HEK293 (cell line): ENCODE measurements around the gene YARS1.

Experiments used
- CTCF ChIA-PET: fragments of 350-600 bp; formaldehyde crosslinking; extraction: SDS; loops from one replicate; lab custom pipeline; 2021; ENCODE audit warnings: antibody characterized with exemption; lab: Yijun Ruan, JAX
- POLR2A ChIA-PET: fragments of 300-600 bp; formaldehyde crosslinking; extraction: SDS; loops from one replicate; lab custom pipeline; 2020; ENCODE audit warnings: antibody characterized with exemption, inconsistent platforms; lab: Yijun Ruan, JAX
- H3K27ac ChIP-seq: fragments of 200-500 bp; sonication (Bioruptor generic); 2 replicates; pipeline ENCODE4 v1.5.1; 2014; ENCODE audit warnings: low read depth, low read length, control low read depth, inconsistent platforms; ENCODE audit errors: extremely low read depth
- H3K36me3 ChIP-seq, 2 experiments: fragments of 200-500 bp in 1 of 2; sonication (Bioruptor generic) in 1 of 2; 1 replicate in 1 of 2; 2 replicates in 1 of 2; pipeline ENCODE4 v1.5.1; 2014 to 2017; ENCODE audit warnings: inconsistent platforms in 2 of 2, low read length in 2 of 2; ENCODE audit not compliant: control insufficient read depth in 2 of 2, insufficient read depth in 1 of 2
- H3K4me1 ChIP-seq: fragments of 200-500 bp; sonication (Bioruptor generic); 2 replicates; pipeline ENCODE4 v1.5.1; 2014; ENCODE audit warnings: mild to moderate bottlenecking, low read length, inconsistent platforms; ENCODE audit not compliant: control insufficient read depth, insufficient read depth
- H3K4me3 ChIP-seq: 2 replicates; pipeline ENCODE4 v1.5.1; 2011; ENCODE audit warnings: low read depth, mild to moderate bottlenecking, control low read depth, low read length, moderate library complexity
- H3K9me3 ChIP-seq: fragments of 200-500 bp; sonication (Bioruptor generic); 2 replicates; pipeline ENCODE4 v1.5.1; 2014; ENCODE audit warnings: low read depth, low read length, inconsistent platforms; ENCODE audit not compliant: control insufficient read depth, insufficient read depth
- BCL11A ChIP-seq: fragments of 450-650 bp; formaldehyde crosslinking; IDR thresholded peaks from 2 replicates; pipeline ENCODE4 v1.5.1; 2016; ENCODE audit warnings: low read depth, missing biosample characterization, missing genetic modification characterization
- CTCF ChIP-seq: fragments of 450-650 bp; formaldehyde crosslinking; IDR thresholded peaks from 2 replicates; pipeline ENCODE4 v1.5.1; 2016; ENCODE audit warnings: missing biosample characterization, missing genetic modification characterization
- GLIS2 ChIP-seq: fragments of 450-650 bp; formaldehyde crosslinking; IDR thresholded peaks from 2 replicates; pipeline ENCODE4 v1.5.1; 2016; ENCODE audit warnings: missing biosample characterization, missing genetic modification characterization
- IKZF3 ChIP-seq: fragments of 450-650 bp; IDR thresholded peaks from 2 replicates; pipeline ENCODE4 v1.5.0; 2018; ENCODE audit warnings: missing biosample characterization, mild to moderate bottlenecking, missing genetic modification characterization, moderate library complexity
- MZF1 ChIP-seq: fragments of 450-650 bp; formaldehyde crosslinking; IDR thresholded peaks from 2 replicates; pipeline ENCODE4 v1.5.1; 2017; ENCODE audit warnings: missing biosample characterization, missing genetic modification characterization, borderline replicate concordance
- PATZ1 ChIP-seq: fragments of 450-650 bp; formaldehyde crosslinking; IDR thresholded peaks from 2 replicates; pipeline ENCODE4 v1.5.1; 2016; ENCODE audit warnings: missing biosample characterization, missing genetic modification characterization
- SCRT2 ChIP-seq: fragments of 450-650 bp; formaldehyde crosslinking; IDR thresholded peaks from 2 replicates; pipeline ENCODE4 v1.5.1; 2016; ENCODE audit warnings: missing biosample characterization, missing genetic modification characterization
- SP7 ChIP-seq: fragments of 450-650 bp; formaldehyde crosslinking; IDR thresholded peaks from 2 replicates; pipeline ENCODE4 v1.5.1; 2016; ENCODE audit warnings: missing biosample characterization, missing genetic modification characterization
- YY2 ChIP-seq: fragments of 450-650 bp; formaldehyde crosslinking; IDR thresholded peaks from 2 replicates; pipeline ENCODE4 v1.5.1; 2016; ENCODE audit warnings: missing biosample characterization, missing genetic modification characterization
- ZBTB11 ChIP-seq: fragments of 450-650 bp; formaldehyde crosslinking; conservative IDR thresholded peaks from 2 replicates; pipeline ENCODE4 v1.5.1; 2016; ENCODE audit warnings: low read depth, missing biosample characterization, missing genetic modification characterization
- ZFHX2 ChIP-seq: fragments of 450-650 bp; formaldehyde crosslinking; conservative IDR thresholded peaks from 2 replicates; pipeline ENCODE4 v1.5.1; 2016; ENCODE audit warnings: missing biosample characterization, missing genetic modification characterization
- ZNF10 ChIP-seq: fragments of 450-650 bp; formaldehyde crosslinking; IDR thresholded peaks from 2 replicates; pipeline ENCODE4 v1.5.1; 2017; ENCODE audit warnings: missing biosample characterization, missing genetic modification characterization
- ZNF248 ChIP-seq: fragments of 450-650 bp; formaldehyde crosslinking; IDR thresholded peaks from 2 replicates; pipeline ENCODE4 v1.5.1; 2017; ENCODE audit warnings: missing biosample characterization, missing genetic modification characterization
- ZNF350 ChIP-seq: fragments of 450-650 bp; formaldehyde crosslinking; IDR thresholded peaks from 2 replicates; pipeline ENCODE4 v1.5.0; 2017; ENCODE audit warnings: missing biosample characterization, mild to moderate bottlenecking, missing genetic modification characterization
- ZNF555 ChIP-seq: fragments of 450-650 bp; formaldehyde crosslinking; conservative IDR thresholded peaks from 2 replicates; pipeline ENCODE4 v1.5.1; 2017; ENCODE audit warnings: missing biosample characterization, mild to moderate bottlenecking, missing genetic modification characterization, inconsistent platforms
- ZNF623 ChIP-seq: fragments of 450-650 bp; formaldehyde crosslinking; IDR thresholded peaks from 2 replicates; pipeline ENCODE4 v1.5.1; 2016; ENCODE audit warnings: missing biosample characterization, missing genetic modification characterization
- ZNF626 ChIP-seq: fragments of 450-650 bp; sonication (Bioruptor Pico); formaldehyde crosslinking; IDR thresholded peaks from 2 replicates; pipeline ENCODE4 v1.5.1; 2018; ENCODE audit warnings: missing biosample characterization, missing genetic modification characterization, inconsistent platforms
- ZNF670 ChIP-seq: fragments of 450-650 bp; formaldehyde crosslinking; IDR thresholded peaks from 2 replicates; pipeline ENCODE4 v1.5.1; 2016; ENCODE audit warnings: missing biosample characterization, missing genetic modification characterization, low read depth
- ZNF777 ChIP-seq: fragments of 450-650 bp; formaldehyde crosslinking; IDR thresholded peaks from 2 replicates; pipeline ENCODE4 v1.5.1; 2017; ENCODE audit warnings: missing biosample characterization, missing genetic modification characterization, borderline replicate concordance
- TF ChIP-seq, protein P1 (sequence below): fragments of 450-650 bp; formaldehyde crosslinking; IDR thresholded peaks from 2 replicates; pipeline ENCODE4 v1.5.1; 2016; ENCODE audit warnings: missing biosample characterization, missing genetic modification characterization
- TF ChIP-seq, protein P2 (sequence below): fragments of 450-650 bp; formaldehyde crosslinking; IDR thresholded peaks from 2 replicates; pipeline ENCODE4 v1.5.1; 2017; ENCODE audit warnings: missing biosample characterization, missing genetic modification characterization

The YARS1 gene

DNA sequence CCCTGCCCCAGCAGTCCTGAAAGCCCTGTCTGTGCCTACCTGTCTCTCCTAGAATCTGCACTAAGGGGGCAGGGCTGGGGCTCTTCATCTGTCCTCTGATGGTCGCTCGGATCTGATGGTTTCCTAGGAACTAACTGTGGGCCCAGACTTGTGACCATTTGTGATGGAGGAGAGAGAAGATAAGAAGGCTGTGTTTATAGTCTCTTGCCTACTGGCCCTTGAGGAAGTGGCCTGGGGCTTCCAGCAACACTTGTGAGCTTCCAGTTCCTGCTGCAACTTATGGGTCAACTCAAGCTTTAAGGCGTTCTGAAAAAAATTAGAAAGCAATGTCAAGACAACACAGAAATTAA lies 61.4 kb downstream of the YARS1 start:
- H3K4me1 ChIP-seq, result peaks cover 18% of the 10 kb centered on the region
- TF ChIP-seq BCL11A (tag by site-specific recombination), result no peak
- TF ChIP-seq ZNF623 (tag by site-specific recombination), result no peak
- H3K9me3 ChIP-seq, result no peaks in the 10 kb centered on the region
- no peaks in the 10 kb centered on the region for H3K36me3 ChIP-seq
- H3K27ac ChIP-seq, result no peak overlapping the region
- POLR2A ChIA-PET, result interaction anchor here (1.0 to 1.4 kb wide), 2 partner anchors 10 to 17 kb away, joined by 4 read pairs; no protein-coding TSS in a partner anchor
- CTCF ChIA-PET, result interaction anchor here (0.6 to 2.3 kb wide), 4 partner anchors 16 to 355 kb away, joined by 3 to 16 read pairs (median 4); no protein-coding TSS in a partner anchor
- no peak overlapping the region for H3K4me3 ChIP-seq

DNA sequence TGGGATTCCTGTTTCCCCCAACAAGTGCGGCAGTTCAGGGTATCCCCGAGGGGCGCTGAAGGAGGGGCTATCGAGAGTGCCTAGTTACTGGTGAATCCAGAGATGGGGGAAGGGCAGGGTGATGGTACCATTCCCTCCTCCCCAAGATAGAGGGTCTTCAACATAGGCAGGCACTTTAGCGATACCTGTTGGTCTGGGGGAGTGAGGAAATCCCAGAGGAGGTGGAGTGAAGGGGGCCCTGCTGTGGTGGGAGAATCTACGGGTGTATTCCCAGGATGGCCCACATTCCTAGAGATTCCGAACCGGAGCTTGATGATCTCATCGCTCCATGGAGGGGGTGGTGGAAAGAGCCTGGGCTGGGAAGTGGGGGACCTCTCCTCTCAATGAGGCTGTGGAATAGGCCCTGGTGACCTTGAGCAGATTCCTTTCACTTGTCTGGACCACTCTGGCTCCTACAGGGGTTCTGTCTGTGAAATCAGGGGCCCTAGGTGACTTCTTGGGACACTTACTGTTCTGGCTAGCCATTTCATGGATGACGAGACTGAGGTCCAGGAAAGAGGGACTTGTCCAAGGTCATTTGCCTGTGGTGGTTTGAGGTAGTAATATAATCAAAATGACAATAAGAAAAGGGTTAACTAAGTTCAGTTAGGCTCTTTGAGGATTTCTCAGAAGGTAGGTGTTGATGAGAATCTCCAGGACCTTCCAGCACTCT lies 61.9 kb downstream of the YARS1 start:
- CTCF ChIA-PET, result interaction anchor here (0.8 to 2.3 kb wide), 4 partner anchors 16 to 43 kb away, joined by 3 to 16 read pairs (median 4); no protein-coding TSS in a partner anchor
- H3K9me3 ChIP-seq, result no peaks in the 10 kb centered on the region
- no peaks in the 10 kb centered on the region for H3K36me3 ChIP-seq
- POLR2A ChIA-PET, result interaction anchor here (1.4 kb wide), 1 partner anchor 10 kb away, joined by 4 read pairs; no protein-coding TSS in a partner anchor
- H3K27ac ChIP-seq, result no peak overlapping the region; the same call in 1 of the 2 replicates
- peak overlapping the region; percentile 43 for H3K4me3 ChIP-seq
- H3K4me1 ChIP-seq, result peaks cover 16% of the 10 kb centered on the region
- 0 out of 2 replicates have a peak, but pooled peaks have one; percentile 48 for TF ChIP-seq PATZ1 (tag by site-specific recombination)
- TF ChIP-seq, protein P1, sequence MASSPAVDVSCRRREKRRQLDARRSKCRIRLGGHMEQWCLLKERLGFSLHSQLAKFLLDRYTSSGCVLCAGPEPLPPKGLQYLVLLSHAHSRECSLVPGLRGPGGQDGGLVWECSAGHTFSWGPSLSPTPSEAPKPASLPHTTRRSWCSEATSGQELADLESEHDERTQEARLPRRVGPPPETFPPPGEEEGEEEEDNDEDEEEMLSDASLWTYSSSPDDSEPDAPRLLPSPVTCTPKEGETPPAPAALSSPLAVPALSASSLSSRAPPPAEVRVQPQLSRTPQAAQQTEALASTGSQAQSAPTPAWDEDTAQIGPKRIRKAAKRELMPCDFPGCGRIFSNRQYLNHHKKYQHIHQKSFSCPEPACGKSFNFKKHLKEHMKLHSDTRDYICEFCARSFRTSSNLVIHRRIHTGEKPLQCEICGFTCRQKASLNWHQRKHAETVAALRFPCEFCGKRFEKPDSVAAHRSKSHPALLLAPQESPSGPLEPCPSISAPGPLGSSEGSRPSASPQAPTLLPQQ (tag by site-specific recombination), result no peak
- no peak for TF ChIP-seq SP7
- no peak for TF ChIP-seq ZNF626 (tag by site-specific recombination)
- no peak for TF ChIP-seq ZNF777 (tag by site-specific recombination)
- TF ChIP-seq ZNF248 (tag by site-specific recombination), result no peak
- TF ChIP-seq ZNF555 (tag by site-specific recombination), result no peak
- no peak for TF ChIP-seq MZF1 (tag by site-specific recombination)
- TF ChIP-seq SCRT2, result peak; percentile 74
- TF ChIP-seq ZBTB11 (tag by site-specific recombination), result no peak
- TF ChIP-seq ZNF670, result no peak
- TF ChIP-seq ZNF350, result no peak
- peak; percentile 83; the same call in 1 of the 2 replicates for TF ChIP-seq IKZF3 (tag by site-specific recombination)
- peak; percentile 34 for TF ChIP-seq ZFHX2
- no peak for TF ChIP-seq CTCF
- TF ChIP-seq, protein P2, sequence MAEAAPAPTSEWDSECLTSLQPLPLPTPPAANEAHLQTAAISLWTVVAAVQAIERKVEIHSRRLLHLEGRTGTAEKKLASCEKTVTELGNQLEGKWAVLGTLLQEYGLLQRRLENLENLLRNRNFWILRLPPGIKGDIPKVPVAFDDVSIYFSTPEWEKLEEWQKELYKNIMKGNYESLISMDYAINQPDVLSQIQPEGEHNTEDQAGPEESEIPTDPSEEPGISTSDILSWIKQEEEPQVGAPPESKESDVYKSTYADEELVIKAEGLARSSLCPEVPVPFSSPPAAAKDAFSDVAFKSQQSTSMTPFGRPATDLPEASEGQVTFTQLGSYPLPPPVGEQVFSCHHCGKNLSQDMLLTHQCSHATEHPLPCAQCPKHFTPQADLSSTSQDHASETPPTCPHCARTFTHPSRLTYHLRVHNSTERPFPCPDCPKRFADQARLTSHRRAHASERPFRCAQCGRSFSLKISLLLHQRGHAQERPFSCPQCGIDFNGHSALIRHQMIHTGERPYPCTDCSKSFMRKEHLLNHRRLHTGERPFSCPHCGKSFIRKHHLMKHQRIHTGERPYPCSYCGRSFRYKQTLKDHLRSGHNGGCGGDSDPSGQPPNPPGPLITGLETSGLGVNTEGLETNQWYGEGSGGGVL (tag by site-specific recombination), result peak; percentile 63; the same call in 1 of the 2 replicates
- TF ChIP-seq ZNF10 (tag by site-specific recombination), result no peak
- TF ChIP-seq GLIS2 (tag by site-specific recombination), result 0 out of 2 replicates have a peak, but pooled peaks have one; percentile 15
- TF ChIP-seq YY2, result no peak
